T47D (cell line): ENCODE measurements around the gene AIG1.

Source experiments
- DNase-seq, 2 experiments: peaks; one replicate each; pipeline versions ENCODE4 v3.0.0 to v3.0.0-alpha.2; 2011 to 2012; ENCODE audit warnings: low read depth in 1 of 2, low spot score in 1 of 2
- JUND ChIP-seq: IDR thresholded peaks from 2 replicates; pipeline ENCODE4 v1.6.1; 2012; ENCODE audit warnings: low read depth
- in situ Hi-C: cut with HindIII; loops from 2 replicates; pipeline ENCODE4 v1.10.0; 2016; ENCODE audit warnings: low sequenced_read_pairs, low pct_unique_long_range_greater_than_20kb

The AIG1 gene

GRCh38 chr6:143192766-143193165 is 132.1 kb downstream of the AIG1 start:
- no peak for TF ChIP-seq JUND
- no peak for DNase-seq
- in situ Hi-C loops: no loop called here

- no peak for TF ChIP-seq JUND
- in situ Hi-C loops: no loop called here
- DNase-seq: no peak
Observed at GRCh38 chr6:143193571-143194094, 132.9 kb downstream of the AIG1 start.

GRCh38 chr6:143194095-143194589 is 133.5 kb downstream of the AIG1 start:
- in situ Hi-C loops: no loop called here
- DNase-seq: no peak
- no peak for TF ChIP-seq JUND

- in situ Hi-C loops: no loop called here
- TF ChIP-seq JUND: no peak
- no peak for DNase-seq
Observed at GRCh38 chr6:143195349-143195845, 134.7 kb downstream of the AIG1 start.

GRCh38 chr6:143196525-143197225 is 136.0 kb downstream of the AIG1 start:
- TF ChIP-seq JUND: no peak
- in situ Hi-C loops: no loop called here

GRCh38 chr6:143197377-143197776 is 136.7 kb downstream of the AIG1 start:
- no peak for DNase-seq
- in situ Hi-C loops: no loop called here
- no peak for TF ChIP-seq JUND

More at GRCh38 chr6:143196525-143197225, 136.0 kb downstream of the AIG1 start:
- no peak for DNase-seq

- TF ChIP-seq JUND: no peak
- DNase-seq: no peak
- in situ Hi-C loops: no loop called here
Observed at GRCh38 chr6:143198312-143198711, 137.6 kb downstream of the AIG1 start.

GRCh38 chr6:143199291-143199690 is 138.6 kb downstream of the AIG1 start:
- no peak for TF ChIP-seq JUND
- in situ Hi-C loops: no loop called here
- no peak for DNase-seq

GRCh38 chr6:143200167-143200770 is 139.6 kb downstream of the AIG1 start:
- no peak for TF ChIP-seq JUND
- no peak for DNase-seq
- in situ Hi-C loops: no loop called here

GRCh38 chr6:143204045-143204444 is 143.4 kb downstream of the AIG1 start:
- DNase-seq: no peak
- in situ Hi-C loops: no loop called here
- TF ChIP-seq JUND: no peak

GRCh38 chr6:143205131-143205535 is 144.4 kb downstream of the AIG1 start:
- DNase-seq: no peak
- no peak for TF ChIP-seq JUND
- in situ Hi-C loops: no loop called here

GRCh38 chr6:143205585-143205984 is 144.9 kb downstream of the AIG1 start:
- TF ChIP-seq JUND: no peak
- no peak for DNase-seq
- in situ Hi-C loops: no loop called here

GRCh38 chr6:143205991-143206390 is 145.3 kb downstream of the AIG1 start:
- no peak for DNase-seq
- TF ChIP-seq JUND: no peak
- in situ Hi-C loops: no loop called here
